Left forelimb (tissue), 1 donor: Measurements from ENCODE around the gene CDKAL1.

Experiments
- DNase-seq: peaks from one replicate; pipeline ENCODE4 v3.0.0-alpha.2; 2018; ENCODE audit warnings: low spot score

CDKAL1 gene

DNA sequence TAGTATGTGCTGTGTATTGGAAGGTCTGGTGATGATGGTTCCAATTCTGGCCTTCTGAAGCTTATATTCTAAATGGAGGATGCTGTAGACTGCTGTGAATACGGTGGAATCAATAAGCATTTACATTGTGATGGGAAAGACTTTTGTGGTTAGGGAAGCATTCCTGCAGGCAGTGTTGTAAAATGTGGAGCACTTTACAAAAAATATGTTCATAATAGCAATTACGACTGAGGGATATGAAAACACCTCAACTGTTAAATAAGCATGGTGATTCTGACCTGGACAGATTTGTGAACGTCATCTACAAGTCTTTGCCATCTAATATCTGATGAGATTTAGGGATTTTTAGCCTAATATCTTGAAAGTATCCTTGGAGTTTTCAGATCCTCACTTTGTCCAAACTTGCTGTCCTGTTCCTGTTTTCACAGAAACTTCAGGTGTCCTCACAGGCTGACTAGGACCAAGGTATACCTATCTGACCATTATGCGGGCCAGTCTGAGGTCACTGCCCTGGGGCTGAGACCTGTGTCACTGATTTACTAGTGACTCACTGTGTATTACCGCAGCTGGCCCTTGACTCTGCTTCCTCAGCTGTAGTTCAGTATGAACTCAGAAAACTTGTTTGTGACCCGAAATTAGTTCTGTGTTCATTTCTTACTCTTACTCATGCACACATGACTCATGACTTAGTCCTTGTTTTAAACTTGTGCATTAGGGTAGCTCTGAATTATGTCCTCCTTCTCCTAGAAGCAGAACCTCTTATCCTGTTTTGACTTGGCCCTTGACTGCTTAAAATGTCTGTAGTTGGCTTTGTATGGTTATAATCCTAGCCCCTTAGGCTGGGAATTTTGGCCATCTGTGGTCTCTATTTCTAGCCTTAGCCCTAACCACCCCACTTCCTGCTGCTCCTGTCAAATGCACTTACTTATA, 343.0 kb downstream of the CDKAL1 start:
- no peak for DNase-seq

DNA sequence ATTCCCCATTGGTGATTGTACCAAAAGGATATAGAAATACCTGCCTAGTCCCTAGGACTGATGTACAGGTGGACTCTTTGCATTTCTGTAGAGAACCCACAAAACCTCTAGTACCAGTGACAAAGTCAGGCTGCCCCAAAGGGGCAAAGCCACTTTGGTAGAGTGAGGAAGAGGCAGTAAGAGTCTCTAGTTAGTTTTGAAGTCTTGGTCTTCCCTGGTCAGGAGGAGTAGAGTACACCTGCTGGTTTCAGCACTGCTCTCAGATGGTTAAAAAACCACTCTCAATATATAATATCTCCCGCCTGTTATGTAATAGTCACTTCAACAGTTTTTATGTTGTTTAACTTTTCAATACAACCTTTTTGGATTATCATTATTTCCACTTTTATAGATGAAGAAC, 344.9 kb downstream of the CDKAL1 start:
- no peak for DNase-seq

DNA sequence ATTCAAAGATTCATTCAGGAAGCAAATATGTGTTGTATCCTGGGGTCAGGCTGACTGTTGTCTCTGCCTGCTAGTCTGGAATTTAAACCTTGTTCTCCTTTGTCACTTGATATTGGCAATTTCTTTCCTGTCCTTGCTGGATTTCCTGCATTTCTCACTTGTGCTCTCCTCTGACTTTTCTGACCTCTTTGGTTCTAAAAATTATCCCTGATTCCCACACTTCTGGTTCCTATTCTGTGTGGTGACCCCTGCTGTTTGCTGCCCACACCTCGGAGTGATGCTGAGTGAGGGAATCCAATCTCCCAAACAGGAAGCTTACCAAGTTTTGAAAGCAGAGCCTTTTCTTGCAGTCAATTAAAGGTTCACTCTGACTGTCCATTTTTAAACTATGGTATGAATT, 345.3 kb downstream of the CDKAL1 start:
- DNase-seq, result no peak

DNA sequence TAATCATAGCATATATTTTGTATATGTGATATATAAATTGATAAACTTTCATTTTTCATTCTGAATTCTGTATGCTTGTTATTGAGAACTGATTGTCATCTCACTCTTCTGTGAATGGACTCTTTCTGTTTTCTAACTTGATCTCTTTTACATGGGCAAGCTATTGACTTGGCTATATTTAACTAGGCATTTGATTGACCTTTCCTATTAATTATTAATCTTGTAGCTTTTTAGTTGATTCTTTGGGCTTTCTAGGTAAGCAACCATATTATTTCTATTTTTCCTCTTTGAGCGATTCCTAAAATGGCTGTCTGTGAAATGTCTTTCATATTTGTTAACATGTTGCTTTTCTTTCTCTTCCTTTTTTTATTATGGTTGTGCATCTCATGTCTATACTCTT, 347.1 kb downstream of the CDKAL1 start:
- DNase-seq, result no peak

DNA sequence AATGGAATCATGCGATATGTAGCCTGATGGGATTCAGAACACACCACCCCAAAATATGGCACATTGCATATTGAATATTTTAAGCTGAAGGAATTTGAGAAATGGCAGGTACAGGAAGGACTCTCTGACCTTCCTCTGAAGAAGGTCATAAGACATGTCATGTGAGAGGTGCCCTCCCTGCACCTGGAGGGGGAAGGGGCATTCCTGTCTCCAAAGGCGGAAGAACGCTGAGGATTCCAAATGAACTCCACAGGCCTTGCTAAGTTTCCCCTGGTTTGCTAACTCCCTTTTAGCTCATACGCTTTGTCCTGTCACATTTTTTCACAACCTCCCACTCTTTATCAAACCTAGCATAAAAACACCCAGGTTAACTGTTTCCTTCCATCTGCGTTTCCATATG, 347.8 kb downstream of the CDKAL1 start:
- DNase-seq, result no peak

DNA sequence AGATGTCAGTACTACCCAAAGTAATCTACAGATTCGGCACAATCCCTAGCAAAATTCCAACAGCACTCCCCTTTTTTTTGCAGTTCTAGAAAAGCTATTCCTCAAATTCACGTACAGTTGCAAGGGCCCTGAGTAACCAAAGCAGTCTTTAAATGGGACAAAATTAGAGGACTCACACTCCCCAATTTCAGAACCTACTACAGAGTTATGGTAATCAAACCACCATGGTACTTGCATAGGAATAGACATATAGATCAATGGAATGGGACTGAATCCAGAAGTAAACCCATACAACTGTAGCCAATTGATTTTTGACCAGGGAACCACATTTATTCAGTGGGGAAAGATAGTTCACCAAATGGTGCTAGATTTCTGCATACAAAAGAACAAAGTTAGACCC, 350.8 kb downstream of the CDKAL1 start:
- no peak for DNase-seq

DNA sequence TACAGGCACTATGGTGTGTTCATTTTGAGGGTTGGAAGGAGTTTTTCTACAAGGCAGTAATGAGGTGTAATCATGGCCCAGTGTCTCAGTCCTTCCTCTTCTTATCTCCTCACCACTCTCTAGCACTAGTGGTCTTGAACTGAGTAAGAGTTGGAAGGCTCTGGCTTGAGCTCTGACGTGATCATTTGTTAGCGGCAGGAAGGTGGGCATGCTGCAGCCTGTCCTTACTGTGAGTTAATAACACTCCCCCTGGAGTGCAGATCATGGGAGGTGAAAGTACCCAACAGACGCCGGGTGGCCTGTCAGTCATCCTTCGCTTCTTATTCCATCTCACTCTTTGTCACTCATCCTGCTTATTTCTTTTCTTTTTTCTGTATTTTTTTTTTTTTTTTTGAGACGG, 356.9 kb downstream of the CDKAL1 start:
- DNase-seq, result no peak

DNA sequence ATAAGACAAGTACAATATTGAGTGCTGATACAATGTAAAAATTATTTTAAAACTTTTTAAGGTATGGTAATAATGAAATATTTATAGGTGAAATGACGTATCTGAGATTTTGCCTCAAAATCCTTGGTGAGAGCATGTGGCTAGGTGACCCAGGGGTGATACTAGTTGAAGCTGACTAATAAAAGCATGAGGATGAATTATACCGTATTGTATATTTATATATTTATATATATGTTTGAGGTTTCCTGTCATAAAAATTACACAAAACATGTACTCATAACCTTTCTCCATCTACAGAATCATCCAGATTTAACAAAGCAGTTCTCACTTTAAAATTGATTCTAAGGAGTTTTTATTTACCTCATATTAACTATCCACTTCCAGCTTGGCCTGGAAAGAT, 358.1 kb downstream of the CDKAL1 start:
- no peak for DNase-seq

DNA sequence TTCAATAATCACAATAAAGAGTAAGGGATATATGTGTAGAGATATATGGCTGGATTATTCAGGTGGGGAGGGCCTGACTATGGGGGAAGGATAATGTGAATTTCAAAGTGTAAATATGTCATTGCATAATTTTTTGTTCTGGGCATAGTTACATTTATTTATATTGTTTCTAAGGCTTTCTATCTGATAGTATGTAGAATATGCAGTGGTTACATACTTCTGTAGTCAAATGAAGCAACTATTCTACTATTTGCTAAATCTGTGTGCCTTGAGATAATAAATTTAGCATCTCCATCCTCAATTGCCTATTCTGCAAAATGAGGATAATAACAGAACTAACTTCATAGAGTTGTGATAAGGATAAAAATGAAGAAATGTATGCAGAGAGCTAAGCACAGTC, 359.2 kb downstream of the CDKAL1 start:
- DNase-seq, result no peak

DNA sequence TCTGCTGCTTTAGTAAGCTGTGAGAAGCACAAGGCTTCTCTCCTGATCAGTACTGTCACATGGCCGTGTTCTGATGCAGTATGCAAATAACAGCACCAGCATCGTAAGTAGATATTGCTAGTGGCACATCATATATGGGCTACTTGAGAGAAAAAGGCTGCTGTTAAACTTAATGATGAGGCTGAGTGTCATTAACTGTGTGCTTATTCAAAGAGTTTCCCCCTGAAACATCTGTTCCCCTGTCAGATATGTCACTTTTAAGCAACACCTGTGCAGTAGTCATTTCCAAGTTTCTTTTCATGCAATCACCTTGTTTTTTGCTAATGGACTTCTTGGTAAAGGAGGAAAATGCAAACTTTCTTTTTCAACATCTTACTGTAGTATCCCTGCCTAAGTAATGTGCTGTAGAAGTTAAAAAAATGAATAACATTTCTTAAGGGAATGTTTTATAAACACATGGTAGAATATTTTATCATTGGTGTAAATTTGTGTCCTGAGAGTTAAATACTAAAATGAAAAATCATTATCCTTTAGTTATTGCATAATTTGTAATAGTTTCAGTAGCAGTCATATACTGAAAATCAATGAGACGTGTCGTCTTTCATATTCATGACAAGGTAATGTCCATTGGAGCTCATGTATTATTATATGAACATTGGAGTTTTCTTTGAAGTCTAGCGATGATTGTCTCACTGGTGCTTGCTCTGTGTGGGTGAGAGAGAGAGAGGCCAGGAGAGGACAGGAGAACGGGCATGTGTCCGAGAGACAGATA, 366.3 kb downstream of the CDKAL1 start:
- no peak for DNase-seq

DNA sequence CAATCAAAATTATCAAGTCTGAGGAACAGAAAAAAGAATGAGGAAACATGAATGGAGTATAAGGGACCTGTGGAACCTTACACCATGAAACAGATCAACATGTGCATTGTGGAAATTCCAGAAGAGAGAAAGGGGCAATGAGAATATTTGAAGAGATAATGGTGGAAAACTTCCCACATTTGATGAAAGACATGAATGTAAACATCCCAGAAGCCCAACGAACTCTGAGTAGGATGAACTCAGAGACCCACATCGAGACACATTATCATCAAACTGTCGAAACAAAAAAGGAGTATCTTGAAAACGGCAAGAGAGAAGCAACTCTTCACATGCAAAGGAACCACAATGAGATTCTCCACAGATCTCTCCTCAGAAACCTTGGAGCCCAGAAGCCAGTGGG, 371.1 kb downstream of the CDKAL1 start:
- DNase-seq, result no peak

DNA sequence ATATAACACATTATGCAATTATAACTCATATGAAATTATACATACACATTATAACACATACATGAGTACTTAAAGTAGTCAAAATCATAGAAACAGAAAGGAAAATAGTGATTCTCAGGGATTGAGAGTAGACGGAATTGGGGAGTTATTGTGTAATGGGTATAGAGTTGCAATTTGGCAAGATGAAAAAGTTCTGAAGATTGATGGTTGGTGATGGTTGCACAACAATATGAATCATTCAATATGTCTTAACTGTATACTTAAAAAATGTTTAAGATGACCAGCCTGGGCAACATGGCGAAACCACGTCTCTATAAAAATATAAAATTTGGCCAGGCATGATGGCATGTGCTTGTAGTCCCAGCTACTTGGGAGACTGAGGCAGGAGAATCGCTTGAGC, 372.7 kb downstream of the CDKAL1 start:
- DNase-seq, result no peak

DNA sequence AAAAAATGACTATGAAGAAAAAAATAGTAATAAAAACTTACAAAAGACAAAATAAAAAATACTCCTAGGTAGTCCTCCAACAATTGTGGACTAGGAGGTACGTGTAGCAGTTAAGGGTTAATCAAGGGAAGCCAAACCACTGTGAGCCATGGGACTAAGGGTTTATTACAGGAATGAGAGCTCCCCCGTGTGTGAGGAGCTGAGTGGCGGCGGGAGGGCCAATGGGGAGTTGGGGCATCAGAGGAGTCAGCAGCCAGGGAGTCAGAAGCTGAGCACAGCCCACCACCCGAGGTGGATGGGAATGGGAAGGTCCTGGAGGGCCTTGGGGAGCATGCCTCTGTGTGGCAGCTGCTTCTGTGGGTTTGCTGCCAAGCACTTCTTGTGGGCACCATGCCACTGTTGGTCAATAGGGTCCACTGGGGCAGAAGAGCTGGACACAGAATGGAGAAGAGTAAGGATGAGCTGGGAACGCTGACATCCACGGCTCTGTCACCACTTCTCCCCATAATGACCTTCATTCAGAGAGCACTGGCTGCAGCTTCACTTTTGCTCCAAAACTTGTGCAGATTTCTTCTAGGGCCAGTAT, 373.3 kb downstream of the CDKAL1 start:
- DNase-seq, result no peak

DNA sequence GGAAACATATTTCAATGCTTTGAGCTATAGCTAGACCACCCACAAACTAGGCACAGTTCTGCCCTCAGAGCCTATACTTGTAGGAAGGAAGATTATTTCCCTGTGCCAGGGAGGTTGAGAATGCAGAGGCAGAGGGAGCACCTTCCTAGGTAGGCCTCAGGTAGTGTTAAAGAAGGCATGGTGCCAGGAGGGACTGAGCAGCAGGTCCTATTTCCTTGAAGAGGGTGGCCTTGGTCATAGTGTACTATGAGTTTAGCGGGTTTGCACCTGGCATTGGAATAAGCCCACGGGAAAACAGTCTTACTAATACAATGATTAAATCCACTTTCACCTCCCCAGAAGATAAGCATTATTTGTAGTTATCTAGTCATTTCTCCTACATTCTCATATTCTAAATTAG, 375.4 kb downstream of the CDKAL1 start:
- no peak for DNase-seq

DNA sequence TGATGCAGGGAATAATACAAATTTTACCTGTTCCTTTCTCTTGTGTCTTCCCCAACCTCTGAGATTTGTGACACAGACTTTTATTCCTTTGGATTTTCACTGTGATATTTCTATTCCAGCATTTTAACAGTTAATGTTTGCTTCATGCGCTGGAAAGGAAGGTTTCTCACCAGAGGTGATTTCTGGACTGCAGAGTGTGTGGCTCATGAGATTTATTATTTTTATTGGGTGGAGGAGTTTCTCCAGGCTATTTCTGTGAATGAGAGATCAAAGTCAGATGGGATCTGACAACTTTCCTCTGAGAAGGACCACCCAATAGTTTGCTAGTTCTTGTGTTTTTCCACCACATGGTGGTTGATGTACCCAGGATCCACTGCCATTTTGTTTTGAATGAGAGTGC, 377.5 kb downstream of the CDKAL1 start:
- DNase-seq, result no peak

DNA sequence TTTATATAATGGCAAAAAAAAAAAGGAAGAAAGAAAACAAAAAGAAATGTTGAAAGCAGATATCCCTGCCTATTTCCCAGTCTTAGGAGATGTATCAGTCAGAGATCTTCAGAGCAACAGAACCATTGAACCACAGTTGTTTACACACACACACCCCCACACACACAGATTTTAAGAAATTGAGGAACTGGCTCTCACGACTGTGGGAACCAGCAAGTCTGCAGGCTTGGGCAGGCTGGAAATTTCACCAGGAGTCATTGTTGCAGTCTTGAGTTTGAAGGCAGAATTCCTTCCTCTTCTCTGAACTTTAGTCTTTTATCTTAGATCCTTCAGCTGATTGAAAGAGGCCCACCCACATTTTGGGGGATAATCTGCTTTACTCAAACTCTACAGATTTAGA, 380.9 kb downstream of the CDKAL1 start:
- no peak for DNase-seq

DNA sequence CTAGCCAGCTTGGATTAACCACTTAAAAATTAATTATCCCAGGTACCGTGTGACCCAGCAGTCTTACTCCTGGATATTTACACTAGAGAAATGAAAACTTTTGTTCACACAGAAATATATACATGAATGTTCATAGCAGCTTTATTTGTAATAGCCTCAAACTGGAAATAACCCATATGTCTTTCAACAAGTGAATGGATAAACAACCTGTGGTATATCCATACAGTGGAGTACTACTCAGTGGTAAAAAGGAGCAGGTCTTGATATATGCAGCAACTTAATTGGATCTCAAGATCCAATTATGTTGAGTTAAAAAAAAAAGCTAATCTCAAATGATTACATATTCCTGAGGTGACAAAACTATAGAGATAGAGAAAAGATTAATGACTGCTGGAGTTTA, 381.4 kb downstream of the CDKAL1 start:
- no peak for DNase-seq

DNA sequence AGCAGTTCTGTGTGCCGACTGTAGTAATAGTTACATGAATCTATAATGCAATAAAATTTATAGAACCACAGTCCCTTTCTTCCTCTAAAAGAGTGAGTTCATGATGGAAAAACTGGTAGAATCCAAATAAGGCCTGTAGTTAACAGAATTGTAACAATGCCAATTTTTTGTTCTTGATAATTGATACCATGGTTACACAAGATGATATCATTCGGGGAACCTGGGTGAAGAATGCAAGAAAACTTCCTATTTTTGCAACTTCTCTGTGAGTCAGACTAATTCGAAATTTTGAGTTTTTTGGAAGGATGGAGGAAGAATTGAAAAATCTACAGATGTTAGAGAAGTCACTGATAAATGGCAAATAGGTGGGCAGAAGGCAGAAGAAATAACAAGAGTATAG, 381.8 kb downstream of the CDKAL1 start:
- DNase-seq, result no peak

DNA sequence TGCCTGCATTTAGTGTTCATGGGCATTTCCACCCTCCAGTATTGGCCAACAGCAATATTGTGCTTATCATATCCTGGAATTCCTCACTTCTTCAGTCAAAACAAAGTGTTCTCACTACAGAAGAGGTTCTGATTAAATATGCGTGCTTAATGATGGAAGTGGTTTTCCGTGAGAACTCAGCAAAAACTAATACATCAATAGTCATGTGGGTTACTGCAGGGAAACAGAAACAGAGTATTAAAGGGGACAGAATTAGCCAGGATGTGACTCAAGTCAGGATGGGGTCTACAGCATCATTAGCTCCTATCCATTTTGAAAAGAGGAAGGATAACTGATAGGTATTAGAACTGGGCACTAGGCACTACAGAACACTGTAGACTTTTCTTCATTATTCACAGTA, 384.6 kb downstream of the CDKAL1 start:
- DNase-seq, result no peak

DNA sequence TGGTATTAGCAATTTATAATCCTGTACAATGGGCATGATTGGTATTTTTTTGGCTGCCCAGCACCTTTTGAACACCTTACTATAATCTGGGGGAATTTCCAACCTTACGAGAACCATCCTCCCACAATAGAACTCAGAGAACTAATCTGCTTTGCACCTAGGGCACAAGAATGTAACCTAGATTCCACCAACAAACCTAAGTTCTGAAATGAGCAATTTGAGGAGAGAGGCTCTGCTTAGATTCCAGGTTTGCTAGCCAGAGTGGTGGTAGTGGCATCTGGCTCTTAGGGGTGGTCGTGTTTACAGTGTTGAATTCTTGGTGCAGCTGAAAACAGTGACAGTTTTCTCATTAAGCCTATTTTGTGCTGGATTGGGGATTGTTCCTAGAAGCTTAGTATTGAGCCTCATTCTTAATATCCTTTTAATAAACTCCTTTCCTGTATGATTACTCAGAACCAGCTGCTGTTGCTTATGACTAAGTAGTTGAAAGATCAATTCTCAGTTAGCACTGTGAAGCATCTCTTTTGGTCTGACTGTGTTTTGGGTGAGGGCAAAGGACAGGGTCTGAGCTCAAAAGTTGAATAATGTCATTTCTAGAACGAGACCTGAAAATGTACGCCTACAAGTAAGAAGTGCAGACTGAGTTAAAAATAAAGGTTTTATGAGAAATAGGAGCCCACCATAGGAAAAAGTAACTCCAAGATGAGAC, 385.6 kb downstream of the CDKAL1 start:
- no peak for DNase-seq

DNA sequence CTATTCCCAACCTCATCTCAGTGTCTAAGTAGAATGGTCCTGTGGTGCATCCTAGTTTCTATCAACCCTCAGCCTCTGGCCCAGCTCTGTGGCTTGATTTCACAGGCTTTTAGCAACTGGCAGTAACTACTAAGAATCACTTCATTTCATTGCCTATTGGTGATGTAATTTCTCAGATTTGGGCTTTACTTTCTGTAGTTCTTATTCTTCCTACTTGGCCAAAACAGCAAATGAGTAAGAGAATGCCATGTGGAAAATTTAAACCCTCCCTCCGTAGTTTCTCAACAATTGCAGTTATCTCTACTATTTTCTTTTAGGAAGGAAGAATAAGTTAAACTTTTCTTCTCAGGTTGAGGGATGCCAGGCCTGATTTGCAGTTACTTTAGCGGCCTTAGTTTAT, 387.3 kb downstream of the CDKAL1 start:
- no peak for DNase-seq

DNA sequence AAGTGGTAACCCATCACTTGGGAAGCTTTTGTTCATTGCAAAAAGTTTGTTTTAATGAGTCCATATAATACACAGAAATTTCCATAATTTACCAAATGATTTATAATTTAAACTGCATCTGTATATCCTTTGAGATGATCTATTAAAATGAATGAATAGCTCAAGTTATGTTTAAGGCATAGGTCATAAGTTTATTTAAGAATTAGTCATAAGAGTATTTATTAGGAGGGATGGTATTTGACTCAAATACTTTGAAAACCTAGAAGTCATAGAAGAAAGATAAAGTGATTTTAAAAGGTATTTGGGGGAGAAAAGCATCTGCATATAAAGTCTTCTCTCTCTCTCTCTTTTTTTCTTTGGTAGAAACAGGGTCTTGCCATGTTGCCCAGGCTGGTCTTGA, 388.5 kb downstream of the CDKAL1 start:
- no peak for DNase-seq
